Left ventricle myocardium inferior (tissue), 1 donor: ENCODE results near the gene REPIN1. TPM values are rescaled to one million over a fixed set of nuclear protein-coding genes. Genes with fewer than 3 reads are reported as not detected.

Experiments
- DNase-seq: peaks from one replicate; pipeline ENCODE4 v3.0.0-alpha.2; 2020
- H3K27ac ChIP-seq: fragments of 200-600 bp; replicated peaks from 2 replicates; pipeline ENCODE4 v1.8.0; 2021
- H3K27me3 ChIP-seq: fragments of 200-600 bp; 2 replicates; pipeline ENCODE4 v1.8.0; 2021; ENCODE audit warnings: low read depth
- H3K36me3 ChIP-seq: fragments of 200-600 bp; 2 replicates; pipeline ENCODE4 v1.8.0; 2021
- H3K4me1 ChIP-seq: fragments of 200-600 bp; 2 replicates; pipeline ENCODE4 v1.8.0; 2021
- H3K4me3 ChIP-seq: fragments of 200-600 bp; 2 replicates; pipeline ENCODE4 v1.8.0; 2021; ENCODE audit warnings: mild to moderate bottlenecking, moderate library complexity
- H3K9me3 ChIP-seq: fragments of 200-600 bp; replicated peaks from 2 replicates; pipeline ENCODE4 v1.8.0; 2021
- intact Hi-C: fragments of 100-400 bp; cut with micrococcal nuclease; formaldehyde crosslinking; loops from one replicate; pipeline ENCODE4 v1.11.0; 2022
- total RNA-seq: library from RNA; stranded (reverse); fragmentation: NEBNext Ultra II Directional; extraction: Animal tissue kit (Norgen Biotek cat#: 25700); gene quantifications from one replicate; pipeline ENCODE4 v1.2.1, GENCODE V29; 2021
- TF ChIP-seq, protein P1 (sequence below): fragments of 200-600 bp; IDR thresholded peaks from 2 replicates; pipeline ENCODE4 v1.8.0; 2021; ENCODE audit warnings: antibody characterized with exemption, mild to moderate bottlenecking, borderline replicate concordance
- donor health status: DM: no; HTN: yes; CAD: no; lungs with severe emphysema.

Gene REPIN1
- total RNA-seq, 1 donor from 2014 or later, result 110 TPM

DNA sequence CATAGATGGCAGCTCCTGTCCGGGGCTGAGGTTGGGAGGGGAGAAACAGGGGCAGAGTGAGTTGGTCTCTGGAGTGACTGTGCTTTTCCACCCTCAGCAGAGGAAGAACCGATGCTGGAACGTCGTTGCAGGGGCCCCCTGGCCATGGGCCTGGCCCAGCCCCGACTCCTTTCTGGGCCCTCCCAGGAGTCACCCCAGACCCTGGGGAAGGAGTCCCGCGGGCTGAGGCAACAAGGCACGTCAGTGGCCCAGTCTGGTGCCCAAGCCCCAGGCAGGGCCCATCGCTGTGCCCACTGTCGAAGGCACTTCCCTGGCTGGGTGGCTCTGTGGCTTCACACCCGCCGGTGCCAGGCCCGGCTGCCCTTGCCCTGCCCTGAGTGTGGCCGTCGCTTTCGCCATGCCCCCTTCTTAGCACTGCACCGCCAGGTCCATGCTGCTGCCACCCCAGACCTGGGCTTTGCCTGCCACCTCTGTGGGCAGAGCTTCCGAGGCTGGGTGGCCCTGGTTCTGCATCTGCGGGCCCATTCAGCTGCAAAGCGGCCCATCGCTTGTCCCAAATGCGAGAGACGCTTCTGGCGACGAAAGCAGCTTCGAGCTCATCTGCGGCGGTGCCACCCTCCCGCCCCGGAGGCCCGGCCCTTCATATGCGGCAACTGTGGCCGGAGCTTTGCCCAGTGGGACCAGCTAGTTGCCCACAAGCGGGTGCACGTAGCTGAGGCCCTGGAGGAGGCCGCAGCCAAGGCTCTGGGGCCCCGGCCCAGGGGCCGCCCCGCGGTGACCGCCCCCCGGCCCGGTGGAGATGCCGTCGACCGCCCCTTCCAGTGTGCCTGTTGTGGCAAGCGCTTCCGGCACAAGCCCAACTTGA lies 2.7 kb downstream of the REPIN1 start:
- Histone ChIP-seq H3K9me3 (no peaks in the 10 kb centered on the region), H3K4me1 (peaks cover 70% of the 10 kb centered on the region), H3K27me3 (no peaks in the 10 kb centered on the region), H3K36me3 (peaks cover 41% of the 10 kb centered on the region), H3K4me3 (no peak overlapping the region), H3K27ac (peak overlapping the region; percentile 21)
- intact Hi-C loops, result no loop called here
- TF ChIP-seq, protein P1, sequence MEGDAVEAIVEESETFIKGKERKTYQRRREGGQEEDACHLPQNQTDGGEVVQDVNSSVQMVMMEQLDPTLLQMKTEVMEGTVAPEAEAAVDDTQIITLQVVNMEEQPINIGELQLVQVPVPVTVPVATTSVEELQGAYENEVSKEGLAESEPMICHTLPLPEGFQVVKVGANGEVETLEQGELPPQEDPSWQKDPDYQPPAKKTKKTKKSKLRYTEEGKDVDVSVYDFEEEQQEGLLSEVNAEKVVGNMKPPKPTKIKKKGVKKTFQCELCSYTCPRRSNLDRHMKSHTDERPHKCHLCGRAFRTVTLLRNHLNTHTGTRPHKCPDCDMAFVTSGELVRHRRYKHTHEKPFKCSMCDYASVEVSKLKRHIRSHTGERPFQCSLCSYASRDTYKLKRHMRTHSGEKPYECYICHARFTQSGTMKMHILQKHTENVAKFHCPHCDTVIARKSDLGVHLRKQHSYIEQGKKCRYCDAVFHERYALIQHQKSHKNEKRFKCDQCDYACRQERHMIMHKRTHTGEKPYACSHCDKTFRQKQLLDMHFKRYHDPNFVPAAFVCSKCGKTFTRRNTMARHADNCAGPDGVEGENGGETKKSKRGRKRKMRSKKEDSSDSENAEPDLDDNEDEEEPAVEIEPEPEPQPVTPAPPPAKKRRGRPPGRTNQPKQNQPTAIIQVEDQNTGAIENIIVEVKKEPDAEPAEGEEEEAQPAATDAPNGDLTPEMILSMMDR, result no peak
- DNase-seq, result no peak

DNA sequence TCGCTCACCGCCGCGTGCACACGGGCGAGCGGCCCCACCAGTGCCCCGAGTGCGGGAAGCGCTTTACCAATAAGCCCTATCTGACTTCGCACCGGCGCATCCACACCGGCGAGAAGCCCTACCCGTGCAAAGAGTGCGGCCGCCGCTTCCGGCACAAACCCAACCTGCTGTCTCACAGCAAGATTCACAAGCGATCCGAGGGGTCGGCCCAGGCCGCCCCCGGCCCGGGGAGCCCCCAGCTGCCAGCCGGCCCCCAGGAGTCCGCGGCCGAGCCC lies 3.3 kb downstream of the REPIN1 start:
- no peak overlapping the region for H3K27ac ChIP-seq

DNA sequence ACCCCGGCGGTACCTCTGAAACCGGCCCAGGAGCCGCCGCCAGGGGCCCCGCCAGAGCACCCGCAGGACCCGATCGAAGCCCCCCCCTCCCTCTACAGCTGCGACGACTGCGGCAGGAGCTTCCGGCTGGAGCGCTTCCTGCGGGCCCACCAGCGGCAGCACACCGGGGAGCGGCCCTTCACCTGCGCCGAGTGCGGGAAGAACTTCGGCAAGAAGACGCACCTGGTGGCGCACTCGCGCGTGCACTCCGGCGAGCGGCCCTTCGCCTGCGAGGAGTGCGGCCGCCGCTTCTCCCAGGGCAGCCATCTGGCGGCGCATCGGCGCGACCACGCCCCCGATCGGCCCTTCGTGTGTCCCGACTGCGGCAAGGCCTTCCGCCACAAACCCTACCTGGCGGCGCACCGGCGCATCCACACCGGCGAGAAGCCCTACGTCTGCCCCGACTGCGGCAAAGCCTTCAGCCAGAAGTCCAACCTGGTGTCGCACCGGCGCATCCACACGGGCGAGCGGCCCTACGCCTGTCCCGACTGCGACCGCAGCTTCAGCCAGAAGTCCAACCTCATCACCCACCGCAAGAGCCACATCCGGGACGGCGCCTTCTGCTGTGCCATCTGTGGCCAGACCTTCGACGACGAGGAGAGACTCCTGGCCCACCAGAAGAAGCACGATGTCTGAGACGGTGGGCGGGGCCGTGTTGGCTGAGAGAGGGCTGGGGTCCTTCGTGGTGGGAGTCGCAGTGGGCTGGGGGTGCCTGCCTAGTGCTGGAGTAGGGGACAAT lies 3.8 kb downstream of the REPIN1 start:
- Histone ChIP-seq H3K9me3 (no peaks in the 10 kb centered on the region), H3K4me1 (peaks cover 68% of the 10 kb centered on the region), H3K27me3 (no peaks in the 10 kb centered on the region), H3K36me3 (peaks cover 41% of the 10 kb centered on the region), H3K4me3 (no peak overlapping the region), H3K27ac (peak overlapping the region; percentile 62)
- intact Hi-C loops, result no loop called here
- no peak for DNase-seq
- TF ChIP-seq, protein P1, result no peak

More for the DNA sequence above, 3.3 kb downstream of the REPIN1 start:
- no peaks in the 10 kb centered on the region for H3K27me3 ChIP-seq
- intact Hi-C loops, result no loop called here
- no peaks in the 10 kb centered on the region for H3K9me3 ChIP-seq
- TF ChIP-seq, protein P1, result no peak
- no peak for DNase-seq
- peaks cover 70% of the 10 kb centered on the region for H3K4me1 ChIP-seq
- peaks cover 41% of the 10 kb centered on the region for H3K36me3 ChIP-seq
- H3K4me3 ChIP-seq, result no peak overlapping the region

DNA sequence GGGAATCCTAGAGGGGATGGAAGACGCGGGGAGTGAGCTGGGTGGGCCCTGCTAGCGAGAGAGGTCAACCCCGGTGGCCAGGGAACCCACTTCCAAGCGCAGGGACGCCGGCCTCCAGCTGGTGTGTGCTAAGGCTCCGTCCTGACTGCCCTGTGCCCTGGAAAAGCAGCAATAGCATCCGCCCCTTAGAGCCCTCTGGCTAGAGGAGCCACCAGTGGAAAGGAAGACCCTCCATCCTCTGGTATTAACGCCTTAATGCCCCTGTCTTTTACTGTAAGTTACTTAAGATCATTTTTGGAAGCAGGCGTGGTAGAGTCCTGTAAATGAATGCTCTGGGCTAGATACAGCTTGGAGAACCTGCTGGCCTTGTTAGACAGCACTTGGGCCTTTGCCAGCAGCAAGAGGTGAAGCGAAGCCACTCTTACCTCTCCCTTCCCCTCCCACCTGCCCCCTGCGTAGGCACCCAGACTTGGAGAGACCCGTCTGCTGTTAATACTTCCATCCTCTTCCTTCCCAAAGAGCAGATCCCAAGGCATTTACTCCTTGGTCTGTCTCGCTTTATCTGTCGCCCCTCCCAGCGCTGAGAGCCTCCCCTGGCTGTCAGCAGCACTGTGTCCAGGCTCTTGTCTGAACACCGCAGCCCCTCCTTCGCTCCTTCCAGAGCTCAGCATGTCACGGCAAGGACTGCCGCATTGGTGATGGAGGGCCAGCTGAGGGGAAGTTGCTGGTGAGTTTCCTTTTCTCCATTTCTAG lies 4.6 kb downstream of the REPIN1 start:
- no peak for DNase-seq
- H3K4me3 ChIP-seq, result peak overlapping the region; percentile 9
- peaks cover 65% of the 10 kb centered on the region for H3K4me1 ChIP-seq
- H3K9me3 ChIP-seq, result no peaks in the 10 kb centered on the region
- peak overlapping the region; percentile 62 for H3K27ac ChIP-seq
- intact Hi-C loops, result no loop called here
- H3K36me3 ChIP-seq, result peaks cover 41% of the 10 kb centered on the region
- TF ChIP-seq, protein P1, result no peak
- no peaks in the 10 kb centered on the region for H3K27me3 ChIP-seq

DNA sequence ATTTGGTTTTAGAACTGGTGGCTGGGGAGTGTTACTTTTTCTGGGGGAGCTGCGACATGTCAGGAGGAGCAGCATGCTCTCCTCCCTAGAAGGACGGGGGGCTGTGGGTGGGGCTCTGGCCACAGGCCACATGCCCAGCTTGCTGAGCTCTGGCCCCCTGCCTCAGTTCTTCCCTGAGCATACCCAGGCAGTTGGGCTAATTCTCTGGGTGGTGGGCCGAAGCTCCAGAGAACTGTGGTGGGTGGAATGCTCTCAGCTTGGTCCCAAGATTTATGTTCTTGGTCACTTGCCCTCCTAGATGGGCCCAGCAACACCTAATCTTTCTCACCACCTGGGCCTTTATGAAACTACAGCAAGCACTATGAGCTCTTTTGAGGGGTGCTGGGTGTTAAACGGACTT lies 5.4 kb downstream of the REPIN1 start:
- Histone ChIP-seq H3K27me3 (no peaks in the 10 kb centered on the region), H3K9me3 (no peaks in the 10 kb centered on the region), H3K4me3 (no peak overlapping the region), H3K36me3 (peaks cover 41% of the 10 kb centered on the region), H3K4me1 (peaks cover 65% of the 10 kb centered on the region), H3K27ac (peak overlapping the region; percentile 62)
- DNase-seq, result no peak
- TF ChIP-seq, protein P1, result no peak
- intact Hi-C loops, result no loop called here
